ENCODE results near the gene SELENOH.
"Not testable (repeated sequence)": the region's sequence is repeated elsewhere in the genome, so short reads cannot be mapped to it uniquely, and the experiment has no call there.

Gene SELENOH

GRCh38 chr11:57741132-57742086, at the start of gene SELENOH:
Gene SELENOH (plus strand): TSS chr11:57741491. CDS start chr11:57741596, 105 bp downstream.
- DNase-seq = peak; percentile 97

GRCh38 chr11:57698843-57699365, 42.4 kb upstream of the SELENOH start:
- no peak for DNase-seq

- no peak for DNase-seq
These were observed 41.5 kb upstream of the SELENOH start for GRCh38 chr11:57699813-57700212.

- no peak for DNase-seq
These were observed 40.9 kb upstream of the SELENOH start for GRCh38 chr11:57700425-57700824.

GRCh38 chr11:57703341-57703740, 38.0 kb upstream of the SELENOH start:
- DNase-seq = no peak

- no peak for DNase-seq
These were observed 36.4 kb upstream of the SELENOH start for GRCh38 chr11:57704932-57705331.

- DNase-seq = not testable (repeated sequence)
These were observed 35.9 kb upstream of the SELENOH start for GRCh38 chr11:57705432-57705831.

- no peak for DNase-seq
These were observed 31.4 kb upstream of the SELENOH start for GRCh38 chr11:57709802-57710367.

GRCh38 chr11:57711414-57712255, 29.7 kb upstream of the SELENOH start, which contains the start of gene MED19:
Gene MED19 (minus strand): TSS chr11:57712215. CDS start chr11:57712179, 36 bp downstream.
- DNase-seq = peak; percentile 93

- peak; percentile 92 for DNase-seq
These were observed 28.8 kb upstream of the SELENOH start, which contains the start of gene TMX2 for GRCh38 chr11:57712256-57713150. Gene TMX2 (plus strand): TSS chr11:57712593. CDS start chr11:57712619, 26 bp downstream.

- no peak for DNase-seq
These were observed 27.5 kb upstream of the SELENOH start for GRCh38 chr11:57713835-57714234.

- not testable (repeated sequence) for DNase-seq
These were observed 24.6 kb upstream of the SELENOH start for GRCh38 chr11:57716726-57717125.

GRCh38 chr11:57727185-57727584, 14.1 kb upstream of the SELENOH start:
- DNase-seq = no peak

GRCh38 chr11:57728829-57729228, 12.5 kb upstream of the SELENOH start:
- DNase-seq = no peak

- DNase-seq = no peak
These were observed 11.8 kb upstream of the SELENOH start for GRCh38 chr11:57729479-57729878.

GRCh38 chr11:57732661-57733060, 8.6 kb upstream of the SELENOH start:
- no peak for DNase-seq

GRCh38 chr11:57735619-57736298, 5.5 kb upstream of the SELENOH start:
- DNase-seq = no peak

- no peak for DNase-seq
These were observed 779 bp downstream of the SELENOH start for GRCh38 chr11:57742087-57742452.

- DNase-seq = no peak
These were observed 3.1 kb downstream of the SELENOH start for GRCh38 chr11:57744357-57744756.

- no peak for DNase-seq
These were observed 3.9 kb downstream of the SELENOH start for GRCh38 chr11:57745206-57745605.

GRCh38 chr11:57746920-57747319, 5.6 kb downstream of the SELENOH start:
- DNase-seq = no peak

Measured in retina (tissue), 1 donor.